Tibial nerve (tissue), 4 donors: Measurements from ENCODE around the gene SNED1. TPM values are rescaled to one million over a fixed set of nuclear protein-coding genes. Genes with fewer than 3 reads are reported as not detected.

ENCODE experiments used
- DNase-seq, 2 donors: peaks; one replicate each; pipeline ENCODE4 v3.0.0-alpha.2; 2019; ENCODE audit warnings: low spot score in 2 of 2
- H3K27ac ChIP-seq, 4 donors: fragments of 200-600 bp; sonication (generic) in 3 of 4; one replicate each; pipeline ENCODE4 v1.5.1; 2017 to 2019; ENCODE audit warnings: mild to moderate bottlenecking in 1 of 4
- H3K27me3 ChIP-seq, 2 donors: fragments of 200-600 bp; sonication (generic) in 1 of 2; one replicate each; pipeline versions ENCODE4 v1.5.1 to v1.6.0; 2017 to 2019
- H3K36me3 ChIP-seq, 3 donors: fragments of 200-600 bp; sonication (generic); one replicate each; pipeline ENCODE4 v1.5.1; 2018 to 2019
- H3K4me1 ChIP-seq, 4 donors: fragments of 200-600 bp; sonication (generic) in 3 of 4; one replicate each; pipeline ENCODE4 v1.5.1; 2017 to 2019
- H3K4me3 ChIP-seq, 4 donors: fragments of 200-600 bp; sonication (generic) in 3 of 4; one replicate each; pipeline ENCODE4 v1.5.1; 2017 to 2019; ENCODE audit warnings: mild to moderate bottlenecking in 1 of 4, moderate library complexity in 1 of 4
- H3K9me3 ChIP-seq, 4 donors: fragments of 200-600 bp; sonication (generic) in 3 of 4; one replicate each; pipeline ENCODE4 v1.5.1; 2017 to 2019
- EP300 ChIP-seq, 2 donors: sonication (generic); formaldehyde crosslinking; IDR thresholded peaks; one replicate each; pipeline ENCODE4 v1.6.1; 2017; ENCODE audit warnings: antibody characterized with exemption in 2 of 2, mild to moderate bottlenecking in 1 of 2
- POLR2A ChIP-seq, 2 donors: fragments of 450-650 bp; IDR thresholded peaks; one replicate each; pipeline ENCODE4 v1.6.1; 2017; ENCODE audit warnings: antibody characterized with exemption in 2 of 2, mild to moderate bottlenecking in 2 of 2, moderate library complexity in 2 of 2
- WGBS, 2 donors: methylation state at CpG; one replicate each; pipeline ENCODE4 v1.1.5; 2018; 5-methylcytosine and 5-hydroxymethylcytosine counted together
- total RNA-seq, 4 donors: library from RNA; depleted of rRNA; stranded (reverse); fragments of >200 nt; gene quantifications; one replicate each; pipeline ENCODE4 v1.1.0, GENCODE V29; 2016
- TF ChIP-seq, protein P1 (sequence below), 5 experiments: fragments of 200-600 bp in 3 of 5; fragments of 450-650 bp in 2 of 5; sonication (generic) in 3 of 5; IDR thresholded peaks; one replicate each; pipeline ENCODE4 v1.5.1; 2016 to 2019; ENCODE audit warnings: antibody characterized with exemption in 5 of 5, mild to moderate bottlenecking in 3 of 5, moderate library complexity in 2 of 5

The SNED1 gene
- total RNA-seq, 4 donors from 2014 or later = 116 to 226 (median 141) TPM

DNA sequence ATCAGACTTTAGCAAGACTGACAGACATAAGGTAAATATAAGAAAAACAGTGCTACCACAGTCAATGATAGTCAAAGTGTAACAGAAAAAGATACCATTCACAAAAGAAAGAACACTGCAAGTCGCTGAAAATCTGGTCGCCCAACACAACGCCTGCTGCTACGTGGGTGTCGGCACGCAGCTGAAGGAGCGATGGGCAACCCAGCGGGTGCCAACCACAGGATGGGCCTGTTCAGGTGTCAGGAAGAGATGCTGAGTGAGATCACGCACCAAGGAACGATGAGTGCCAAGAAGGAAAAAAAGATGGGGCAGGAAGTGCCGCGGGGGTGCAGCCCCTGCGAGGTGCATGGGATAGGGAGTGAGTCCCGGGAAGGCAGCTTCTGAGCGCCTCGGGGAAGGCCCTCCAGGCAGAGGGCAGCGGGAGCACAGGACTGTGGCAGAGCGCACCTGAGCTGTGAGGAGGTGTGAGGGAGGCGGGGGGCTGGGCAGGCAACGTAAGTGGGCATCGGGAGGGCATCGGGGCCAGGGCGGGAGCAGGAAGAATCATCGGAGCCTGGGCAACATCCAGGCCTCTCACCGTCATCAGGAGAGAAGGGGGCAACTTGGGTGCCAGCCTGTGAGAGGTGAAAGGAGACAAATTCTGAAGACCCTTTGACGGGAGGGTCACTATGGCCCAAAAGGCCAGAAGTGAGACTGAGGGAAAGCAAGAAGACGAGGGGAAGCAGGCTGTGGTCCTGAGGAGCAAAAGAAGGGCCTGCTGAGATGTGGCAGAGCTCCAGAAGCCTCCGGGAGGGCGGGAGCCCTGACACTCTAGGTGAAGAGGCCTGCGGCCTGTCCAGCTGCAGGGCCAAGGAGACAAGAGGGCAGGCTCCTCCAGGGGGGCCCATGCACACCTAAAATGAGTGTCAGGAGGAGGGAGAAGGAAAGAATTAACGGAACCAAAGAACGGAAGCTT, 118.5 kb downstream of the SNED1 start:
- WGBS, 2 donors = 91 to 92% methylated on average over 32 of the region's 32 CpGs
- no peak for TF ChIP-seq EP300 (IDR thresholded peaks at IDR 0.05)
- no peak for TF ChIP-seq POLR2A (IDR thresholded peaks at IDR 0.05)
- TF ChIP-seq, protein P1, sequence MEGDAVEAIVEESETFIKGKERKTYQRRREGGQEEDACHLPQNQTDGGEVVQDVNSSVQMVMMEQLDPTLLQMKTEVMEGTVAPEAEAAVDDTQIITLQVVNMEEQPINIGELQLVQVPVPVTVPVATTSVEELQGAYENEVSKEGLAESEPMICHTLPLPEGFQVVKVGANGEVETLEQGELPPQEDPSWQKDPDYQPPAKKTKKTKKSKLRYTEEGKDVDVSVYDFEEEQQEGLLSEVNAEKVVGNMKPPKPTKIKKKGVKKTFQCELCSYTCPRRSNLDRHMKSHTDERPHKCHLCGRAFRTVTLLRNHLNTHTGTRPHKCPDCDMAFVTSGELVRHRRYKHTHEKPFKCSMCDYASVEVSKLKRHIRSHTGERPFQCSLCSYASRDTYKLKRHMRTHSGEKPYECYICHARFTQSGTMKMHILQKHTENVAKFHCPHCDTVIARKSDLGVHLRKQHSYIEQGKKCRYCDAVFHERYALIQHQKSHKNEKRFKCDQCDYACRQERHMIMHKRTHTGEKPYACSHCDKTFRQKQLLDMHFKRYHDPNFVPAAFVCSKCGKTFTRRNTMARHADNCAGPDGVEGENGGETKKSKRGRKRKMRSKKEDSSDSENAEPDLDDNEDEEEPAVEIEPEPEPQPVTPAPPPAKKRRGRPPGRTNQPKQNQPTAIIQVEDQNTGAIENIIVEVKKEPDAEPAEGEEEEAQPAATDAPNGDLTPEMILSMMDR (IDR thresholded peaks at IDR 0.05) = no peak
- Histone ChIP-seq H3K9me3 (no peaks in the 10 kb centered on the region), H3K4me3 (no peak overlapping the region), H3K36me3 (peaks cover 0 to 6% (median 0%) of the 10 kb centered on the region in 3 donors), H3K27me3 (no peaks in the 10 kb centered on the region), H3K4me1 (no peaks in the 10 kb centered on the region), H3K27ac (no peak overlapping the region)
- no peak for DNase-seq

DNA sequence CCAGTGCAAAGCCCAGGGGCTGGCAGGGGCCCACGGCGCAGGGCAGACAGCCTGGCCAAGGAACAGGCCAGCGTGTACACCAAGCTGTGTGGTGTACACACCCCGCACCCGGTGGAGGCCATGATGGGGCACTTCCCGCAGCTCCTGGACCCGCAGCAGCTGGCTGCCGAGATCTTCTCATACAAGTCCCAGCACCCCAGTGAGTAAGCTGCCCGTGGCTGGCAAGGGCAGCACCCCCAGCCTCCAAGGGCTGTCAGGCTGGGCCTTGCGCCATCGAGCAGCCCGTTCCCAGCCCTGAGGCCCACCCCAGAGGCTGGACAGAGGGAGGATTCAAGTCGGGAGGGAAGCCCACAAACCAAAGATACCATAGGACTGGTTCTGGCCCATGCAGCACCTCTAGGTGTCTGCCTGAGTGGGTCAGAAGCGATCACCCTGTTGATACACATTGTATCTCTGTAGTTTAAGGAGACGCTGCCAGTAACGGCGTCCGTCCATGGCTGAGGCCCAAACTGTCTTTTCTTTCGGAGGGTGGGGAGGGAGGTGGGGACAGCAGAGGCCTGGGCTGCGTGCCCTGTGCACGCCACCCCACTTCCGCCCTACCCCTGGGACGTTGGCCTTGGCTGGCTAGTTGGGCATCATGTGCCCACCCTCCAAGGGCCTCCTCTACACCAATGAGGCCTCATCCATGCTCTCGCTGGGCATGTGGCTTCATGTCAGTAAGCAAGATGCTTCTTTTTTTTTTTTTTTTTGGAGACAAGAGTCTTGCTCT, 120.5 kb downstream of the SNED1 start:
- WGBS, 2 donors = 89 to 93% methylated on average over 17 to 24 of the region's 24 CpGs

DNA sequence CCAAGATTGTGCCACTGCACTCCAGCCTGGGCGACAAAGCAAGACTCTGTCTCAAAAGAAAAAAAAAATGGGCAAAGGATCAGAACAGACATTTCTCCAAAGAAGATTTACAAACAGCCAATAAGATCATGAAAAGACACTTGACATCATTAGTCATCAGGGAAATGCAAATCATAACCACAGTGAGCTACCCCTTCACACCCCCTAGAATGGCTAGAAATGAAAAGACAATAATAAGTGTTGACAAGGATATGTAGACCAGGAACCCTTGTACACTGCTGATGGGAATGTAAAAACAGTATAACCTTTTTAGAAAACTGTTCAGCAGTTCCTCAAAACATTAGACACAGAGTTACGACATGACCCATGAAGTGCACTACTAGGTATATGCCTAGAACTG, 122.0 kb downstream of the SNED1 start:
- Histone ChIP-seq H3K27ac (no peak overlapping the region), H3K4me3 (no peak overlapping the region), H3K36me3 (peaks cover 0 to 14% (median 0%) of the 10 kb centered on the region in 3 donors), H3K27me3 (no peaks in the 10 kb centered on the region), H3K4me1 (no peaks in the 10 kb centered on the region), H3K9me3 (no peaks in the 10 kb centered on the region)
- TF ChIP-seq, protein P1 (IDR thresholded peaks at IDR 0.05) = no peak
- TF ChIP-seq POLR2A (IDR thresholded peaks at IDR 0.05) = no peak
- TF ChIP-seq EP300 (IDR thresholded peaks at IDR 0.05) = no peak
- no peak for DNase-seq
- 92% methylated on average over 2 of the region's 2 CpGs for WGBS, 2 donors

More for the DNA sequence above, 120.5 kb downstream of the SNED1 start:
- H3K27ac ChIP-seq = no peak overlapping the region
- TF ChIP-seq, protein P1 (IDR thresholded peaks at IDR 0.05) = no peak
- TF ChIP-seq POLR2A (IDR thresholded peaks at IDR 0.05) = no peak
- no peak for TF ChIP-seq EP300 (IDR thresholded peaks at IDR 0.05)
- DNase-seq = no peak
- H3K27me3 ChIP-seq = no peaks in the 10 kb centered on the region
- no peaks in the 10 kb centered on the region for H3K9me3 ChIP-seq
- peaks cover 0 to 19% (median 0%) of the 10 kb centered on the region in 3 donors for H3K36me3 ChIP-seq
- H3K4me3 ChIP-seq = no peak overlapping the region
- H3K4me1 ChIP-seq = no peaks in the 10 kb centered on the region

DNA sequence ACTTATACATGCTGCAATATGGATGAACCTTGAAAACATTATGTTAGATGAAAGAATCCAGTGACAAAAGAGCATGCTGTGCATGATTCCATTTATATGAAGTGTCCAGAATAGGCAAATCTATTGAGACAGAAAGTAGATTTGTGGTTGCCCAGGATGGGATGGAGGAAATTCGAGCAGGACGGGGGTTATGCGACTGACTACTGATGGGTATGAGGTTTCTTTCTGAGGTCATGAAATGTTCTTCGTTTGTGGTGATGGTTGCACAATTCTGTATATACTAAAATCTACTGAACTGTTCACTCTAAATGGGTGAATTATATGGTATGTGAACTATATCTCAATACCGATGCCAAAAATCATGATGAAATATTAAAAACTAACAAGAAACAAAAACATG, 122.6 kb downstream of the SNED1 start:
- Histone ChIP-seq H3K36me3 (peaks cover 0 to 19% (median 0%) of the 10 kb centered on the region in 3 donors), H3K4me3 (no peak overlapping the region), H3K9me3 (no peaks in the 10 kb centered on the region), H3K27me3 (no peaks in the 10 kb centered on the region), H3K27ac (no peak overlapping the region), H3K4me1 (no peaks in the 10 kb centered on the region)
- TF ChIP-seq POLR2A (IDR thresholded peaks at IDR 0.05) (no peak), EP300 (IDR thresholded peaks at IDR 0.05) (no peak)
- TF ChIP-seq, protein P1 (IDR thresholded peaks at IDR 0.05) = no peak
- DNase-seq = no peak
- 92 to 94% methylated on average over 5 of the region's 5 CpGs for WGBS, 2 donors
